ENCODE results near the gene GJB4. TPM values are rescaled to one million over a fixed set of nuclear protein-coding genes. Genes with fewer than 3 reads are reported as not detected.

GJB4 gene
- total RNA-seq, 4 donors from 2014 or later = not detected

DNA sequence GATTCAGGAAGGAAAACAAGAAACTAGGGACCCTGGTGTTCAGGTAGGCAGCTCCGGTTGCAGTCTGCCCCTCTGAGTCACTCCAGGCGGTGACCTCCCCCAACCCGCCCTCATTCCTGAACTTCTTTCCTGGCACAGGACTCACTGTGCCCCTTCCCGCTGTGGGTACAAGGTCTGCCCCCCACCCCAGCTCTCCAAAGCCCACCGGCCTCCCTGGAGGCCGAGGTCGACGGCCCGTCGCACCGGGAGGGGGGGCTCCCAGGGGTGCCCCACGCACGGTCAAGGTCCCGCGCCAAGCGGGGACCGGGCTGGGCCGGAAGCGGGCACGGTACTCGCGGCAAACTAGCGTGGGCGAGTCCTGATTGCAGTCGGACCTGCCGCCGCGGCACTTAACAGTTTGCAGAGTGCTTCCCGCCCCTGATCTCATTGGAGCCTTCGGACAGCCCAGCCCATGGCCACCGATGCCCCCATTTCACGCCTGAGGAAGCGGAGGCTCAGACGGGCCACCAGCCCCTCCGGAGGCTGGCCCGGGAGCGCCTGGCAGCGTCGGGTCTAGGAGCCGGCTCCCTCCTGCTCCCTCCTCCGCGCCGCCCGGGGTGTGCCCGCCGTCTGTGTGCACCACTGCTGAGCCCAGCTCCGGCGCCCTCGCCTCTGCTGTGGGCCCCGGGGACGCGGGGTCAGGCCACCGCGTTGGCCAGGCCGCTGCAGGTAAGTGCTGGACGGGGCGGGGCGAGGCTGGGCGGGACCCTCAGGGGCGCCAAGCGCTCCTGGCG is 21.7 kb downstream of the GJB4 start, which contains the start of gene GJB3:
Gene GJB3 (plus strand): TSS at position 144 of the 773 bp plus-strand sequence. CDS start 3,549 bp downstream, outside the sequence.
- peak in 1 of 2 donors; percentile 32 for DNase-seq
- H3K4me1 ChIP-seq = peaks cover 3 to 16% of the 10 kb centered on the region in 2 donors
- no peak for TF ChIP-seq POLR2A (IDR thresholded peaks at IDR 0.05)
- TF ChIP-seq, protein P1, sequence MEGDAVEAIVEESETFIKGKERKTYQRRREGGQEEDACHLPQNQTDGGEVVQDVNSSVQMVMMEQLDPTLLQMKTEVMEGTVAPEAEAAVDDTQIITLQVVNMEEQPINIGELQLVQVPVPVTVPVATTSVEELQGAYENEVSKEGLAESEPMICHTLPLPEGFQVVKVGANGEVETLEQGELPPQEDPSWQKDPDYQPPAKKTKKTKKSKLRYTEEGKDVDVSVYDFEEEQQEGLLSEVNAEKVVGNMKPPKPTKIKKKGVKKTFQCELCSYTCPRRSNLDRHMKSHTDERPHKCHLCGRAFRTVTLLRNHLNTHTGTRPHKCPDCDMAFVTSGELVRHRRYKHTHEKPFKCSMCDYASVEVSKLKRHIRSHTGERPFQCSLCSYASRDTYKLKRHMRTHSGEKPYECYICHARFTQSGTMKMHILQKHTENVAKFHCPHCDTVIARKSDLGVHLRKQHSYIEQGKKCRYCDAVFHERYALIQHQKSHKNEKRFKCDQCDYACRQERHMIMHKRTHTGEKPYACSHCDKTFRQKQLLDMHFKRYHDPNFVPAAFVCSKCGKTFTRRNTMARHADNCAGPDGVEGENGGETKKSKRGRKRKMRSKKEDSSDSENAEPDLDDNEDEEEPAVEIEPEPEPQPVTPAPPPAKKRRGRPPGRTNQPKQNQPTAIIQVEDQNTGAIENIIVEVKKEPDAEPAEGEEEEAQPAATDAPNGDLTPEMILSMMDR (IDR thresholded peaks at IDR 0.05) = no peak
- no peaks in the 10 kb centered on the region for H3K36me3 ChIP-seq
- peaks cover 11% of the 10 kb centered on the region for H3K27me3 ChIP-seq
- H3K4me3 ChIP-seq (replicated peaks in 1 of 3) = peak within 1 kb of the TSS in 2 of 3 donors; percentile 3 to 33
- H3K27ac ChIP-seq = no peak within 1 kb of the TSS
- H3K9me3 ChIP-seq = no peaks in the 10 kb centered on the region
- 4 to 10% methylated on average over 4 to 30 of the region's 62 CpGs for WGBS, 2 donors
- intact Hi-C loops (cut with DNase I) = no loop called here

- no peaks in the 10 kb centered on the region for H3K9me3 ChIP-seq
- DNase-seq = peak in 1 of 2 donors; percentile 41
- TF ChIP-seq POLR2A (IDR thresholded peaks at IDR 0.05) = no peak
- TF ChIP-seq, protein P1 (IDR thresholded peaks at IDR 0.05) = no peak
- intact Hi-C loops (cut with DNase I) = no loop called here
- peaks cover 11% of the 10 kb centered on the region for H3K27me3 ChIP-seq
- H3K4me3 ChIP-seq (replicated peaks in 1 of 3) = peak overlapping the region in 1 of 3 donors; percentile 33
- peaks cover 3 to 23% of the 10 kb centered on the region in 2 donors for H3K4me1 ChIP-seq
- 7 to 9% methylated on average over 17 of the region's 18 CpGs for WGBS, 2 donors
- no peaks in the 10 kb centered on the region for H3K36me3 ChIP-seq
- no peak overlapping the region for H3K27ac ChIP-seq
Observed at GRCh38 chr1:34781844-34782391, 22.4 kb downstream of the GJB4 start.

- Histone ChIP-seq H3K4me3 (replicated peaks in 1 of 3) (no peak overlapping the region), H3K36me3 (no peaks in the 10 kb centered on the region), H3K9me3 (no peaks in the 10 kb centered on the region), H3K4me1 (peaks cover 3 to 32% of the 10 kb centered on the region in 2 donors), H3K27me3 (peaks cover 11% of the 10 kb centered on the region), H3K27ac (no peak overlapping the region)
- TF ChIP-seq POLR2A (IDR thresholded peaks at IDR 0.05) = no peak
- TF ChIP-seq, protein P1 (IDR thresholded peaks at IDR 0.05) = no peak
- intact Hi-C loops (cut with DNase I) = loop anchor here (5.0 kb wide), 1 partner anchor 83 kb away; no protein-coding TSS in a partner anchor
- no peak for DNase-seq
- 88 to 90% methylated on average over 23 to 28 of the region's 28 CpGs for WGBS, 2 donors
Observed at GRCh38 chr1:34784751-34785221, 25.2 kb downstream of the GJB4 start.

- Histone ChIP-seq H3K4me1 (peaks cover 3 to 32% of the 10 kb centered on the region in 2 donors), H3K9me3 (no peaks in the 10 kb centered on the region), H3K36me3 (no peaks in the 10 kb centered on the region), H3K27me3 (peaks cover 11% of the 10 kb centered on the region), H3K4me3 (replicated peaks in 1 of 3) (no peak overlapping the region), H3K27ac (no peak overlapping the region)
- TF ChIP-seq, protein P1 (IDR thresholded peaks at IDR 0.05) = no peak
- TF ChIP-seq POLR2A (IDR thresholded peaks at IDR 0.05) = no peak
- DNase-seq = no peak
- 89 to 91% methylated on average over 20 to 21 of the region's 22 CpGs for WGBS, 2 donors
- intact Hi-C loops (cut with DNase I) = loop anchor here (5.0 kb wide), 1 partner anchor 82 kb away; no protein-coding TSS in a partner anchor
Observed at GRCh38 chr1:34785231-34785874, 25.8 kb downstream of the GJB4 start.
